ENCODE data around the gene PPEF2. TPM values are rescaled to one million over a fixed set of nuclear protein-coding genes. Genes with fewer than 3 reads are reported as not detected.

Gene PPEF2
- total RNA-seq, 1 experiment from 2014 or later, result not detected

- DNase-seq, result no peak
- Histone ChIP-seq H2AFZ (ENCODE audit: low read length) (no peak overlapping the region), H4K20me1 (ENCODE audit: control insufficient read depth, insufficient read depth, insufficient read length) (no peaks in the 10 kb centered on the region), H3K56ac (ENCODE audit: insufficient read length, low read depth, low read length) (no peak overlapping the region), H2BK12ac (ENCODE audit: insufficient read length, low read depth, low read length) (no peak overlapping the region), H2AK5ac (ENCODE audit: insufficient read length, low read length) (no peak overlapping the region), H3K4me1 (ENCODE audit: insufficient read depth, low read length) (no peaks in the 10 kb centered on the region), H3K23ac (ENCODE audit: insufficient read length, low read depth, low read length) (no peak overlapping the region), H3K79me2 (ENCODE audit: insufficient read depth, low read length) (no peaks in the 10 kb centered on the region), H3T11ph (ENCODE audit: low read length) (no peak overlapping the region), H3K4me2 (ENCODE audit: insufficient read depth, insufficient read length, low read length) (no peak overlapping the region), H2BK5ac (ENCODE audit: insufficient read length, low read length) (no peak overlapping the region), H3K4ac (ENCODE audit: low read depth, low read length) (no peak overlapping the region), H3K14ac (ENCODE audit: insufficient read depth, low read length) (no peak overlapping the region), H2BK20ac (ENCODE audit: low read depth, low read length, poor library complexity, severe bottlenecking) (no peak overlapping the region), H3K27me3 (ENCODE audit: insufficient read depth, low read length) (no peaks in the 10 kb centered on the region), H3K23me2 (ENCODE audit: insufficient read length, low read depth, low read length, poor library complexity, severe bottlenecking) (no peaks in the 10 kb centered on the region), H4K8ac (replicated peaks; ENCODE audit: insufficient read length, low read depth, low read length) (no peak overlapping the region), H3K27ac (ENCODE audit: insufficient read length, low read depth, low read length) (no peak overlapping the region), H3K9me3 (ENCODE audit: control insufficient read depth, low read depth, low read length) (no peaks in the 10 kb centered on the region), H3K9ac (ENCODE audit: extremely low read depth, insufficient read length, low read length) (no peak overlapping the region), H4K91ac (ENCODE audit: insufficient read length, low read depth, low read length) (no peak overlapping the region), H3K79me1 (ENCODE audit: insufficient read depth, low read depth, low read length, poor library complexity, severe bottlenecking) (no peaks in the 10 kb centered on the region), H2BK120ac (ENCODE audit: low read depth, low read length, poor library complexity, severe bottlenecking) (no peak overlapping the region), H3K18ac (ENCODE audit: insufficient read length, low read depth, low read length) (no peak overlapping the region), H2BK15ac (ENCODE audit: low read depth, low read length) (no peak overlapping the region), H4K5ac (ENCODE audit: insufficient read length, low read depth, low read length) (no peak overlapping the region)
- Mint-ChIP-seq H3K27me3 (ENCODE audit: low read depth) (no peaks in the 10 kb centered on the region), H3K9me3 (no peaks in the 10 kb centered on the region), H3K4me3 (no peak overlapping the region), H3K36me3 (ENCODE audit: insufficient read depth in 1 of 3, low read depth in 3 of 3) (no peaks in the 10 kb centered on the region), H3K4me1 (peaks cover 0 to 4% of the 10 kb centered on the region in 2 experiments; a peak in 1 of 4 replicates), H3K27ac (no peak overlapping the region)
- WGBS (ENCODE audit: extremely low coverage, insufficient read length, low lambda C conversion rate), result no CpG with 5 or more reads among the region's 5 CpGs
- no peak for TF ChIP-seq CTCF (conservative IDR thresholded peaks at IDR 0.05)
These were observed 80.3 kb downstream of the PPEF2 start for GRCh38 chr4:75821966-75822365.

All from H9 (cell line).